GM18498 (cell line): ENCODE results near the gene ABCB11.
"Not testable (repeated sequence)": the region's sequence is repeated elsewhere in the genome, so short reads cannot be mapped to it uniquely, and the experiment has no call there.

Experiments
- ATAC-seq: cut with Tn5 transposase; IDR thresholded peaks from one replicate; pipeline ENCODE4 v1.9.1; 2021; ENCODE audit warnings: mild to moderate bottlenecking, moderate library complexity; ENCODE audit not compliant: unreplicated experiment

The ABCB11 gene

GRCh38 chr2:168901003-168901402, 130.1 kb downstream of the ABCB11 start, which contains the start of gene G6PC2:
Gene G6PC2, plus strand, starts transcription at chr2:168901291. Its CDS starts 41 bp downstream, at chr2:168901332.
- ATAC-seq, result no peak

DNA sequence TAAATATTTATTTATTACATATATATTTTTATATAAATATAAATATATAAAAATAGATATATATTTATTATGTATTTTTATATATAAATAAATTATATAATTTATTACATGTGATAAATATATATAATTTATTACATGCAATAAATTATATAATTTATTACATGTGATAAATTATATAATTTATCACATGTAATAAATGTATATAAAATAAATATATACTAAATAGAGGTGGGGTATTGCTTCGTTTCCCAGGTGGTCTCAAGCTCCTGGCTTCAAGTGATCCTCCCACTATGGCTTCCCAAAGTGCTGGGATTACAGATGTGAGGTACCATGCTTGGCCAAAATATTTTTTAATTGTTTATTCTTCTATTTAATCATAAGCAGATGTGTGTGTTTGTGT, 133.7 kb downstream of the ABCB11 start:
- ATAC-seq, result no peak

GRCh38 chr2:168896783-168897182, 134.3 kb downstream of the ABCB11 start:
- ATAC-seq, result no peak

DNA sequence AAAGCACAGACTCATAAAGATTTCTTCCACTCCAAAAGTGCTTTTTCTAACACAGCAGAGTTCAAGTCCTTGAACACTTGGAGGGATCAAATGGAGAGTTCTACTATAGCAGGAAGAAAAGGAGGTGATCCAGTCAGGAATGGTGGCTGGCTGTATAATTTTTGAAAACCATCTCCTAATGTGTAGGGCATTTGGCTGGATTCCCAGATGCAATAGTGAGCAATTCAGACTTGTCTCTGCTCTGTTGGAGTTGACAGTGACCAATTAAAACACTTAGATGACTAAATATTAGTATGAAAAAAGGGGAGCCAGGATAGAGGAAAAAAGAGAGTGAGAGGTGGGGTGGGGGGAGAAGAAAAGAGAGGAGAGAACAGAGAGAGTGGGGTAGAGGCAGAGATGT, 135.4 kb downstream of the ABCB11 start:
- ATAC-seq, result no peak

DNA sequence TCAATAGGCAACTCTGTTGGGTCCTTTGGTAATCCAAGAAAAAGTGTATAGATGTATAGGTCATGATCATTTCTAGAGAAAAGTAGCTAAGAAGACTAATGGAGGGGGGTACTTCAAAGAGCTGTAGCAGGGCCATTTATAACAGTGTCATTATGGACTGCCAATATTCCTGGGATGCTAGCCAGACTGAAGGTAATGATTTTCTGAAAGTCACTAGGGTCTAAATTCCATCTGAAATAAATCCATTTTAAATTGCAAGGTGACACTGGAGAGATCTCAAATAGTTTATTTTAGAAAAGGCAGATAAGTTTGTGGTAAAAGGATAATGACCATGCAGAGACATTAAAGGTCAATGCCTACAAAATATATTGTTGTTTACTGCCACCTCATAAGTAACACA, 136.4 kb downstream of the ABCB11 start:
- no peak for ATAC-seq

- ATAC-seq, result no peak
These were observed 137.0 kb downstream of the ABCB11 start for GRCh38 chr2:168894101-168894500.

DNA sequence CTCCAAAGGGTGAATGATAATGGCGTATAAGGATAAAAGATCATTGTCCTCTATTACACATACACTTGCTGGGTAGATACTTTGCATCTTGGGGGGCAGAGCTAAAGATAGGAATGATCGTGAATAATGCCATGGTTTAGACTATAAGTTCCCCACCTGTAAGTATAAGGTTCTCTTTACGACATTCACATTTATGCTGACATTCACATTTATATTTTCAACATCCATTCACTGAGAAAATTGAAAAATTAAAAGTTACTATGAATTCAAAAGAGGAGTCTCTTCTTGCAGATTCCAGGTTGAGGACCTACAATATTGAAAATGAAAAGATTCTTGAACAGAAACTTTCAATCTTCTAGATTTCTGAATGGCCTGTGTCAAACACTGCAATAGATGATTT, 138.8 kb downstream of the ABCB11 start:
- ATAC-seq, result no peak

DNA sequence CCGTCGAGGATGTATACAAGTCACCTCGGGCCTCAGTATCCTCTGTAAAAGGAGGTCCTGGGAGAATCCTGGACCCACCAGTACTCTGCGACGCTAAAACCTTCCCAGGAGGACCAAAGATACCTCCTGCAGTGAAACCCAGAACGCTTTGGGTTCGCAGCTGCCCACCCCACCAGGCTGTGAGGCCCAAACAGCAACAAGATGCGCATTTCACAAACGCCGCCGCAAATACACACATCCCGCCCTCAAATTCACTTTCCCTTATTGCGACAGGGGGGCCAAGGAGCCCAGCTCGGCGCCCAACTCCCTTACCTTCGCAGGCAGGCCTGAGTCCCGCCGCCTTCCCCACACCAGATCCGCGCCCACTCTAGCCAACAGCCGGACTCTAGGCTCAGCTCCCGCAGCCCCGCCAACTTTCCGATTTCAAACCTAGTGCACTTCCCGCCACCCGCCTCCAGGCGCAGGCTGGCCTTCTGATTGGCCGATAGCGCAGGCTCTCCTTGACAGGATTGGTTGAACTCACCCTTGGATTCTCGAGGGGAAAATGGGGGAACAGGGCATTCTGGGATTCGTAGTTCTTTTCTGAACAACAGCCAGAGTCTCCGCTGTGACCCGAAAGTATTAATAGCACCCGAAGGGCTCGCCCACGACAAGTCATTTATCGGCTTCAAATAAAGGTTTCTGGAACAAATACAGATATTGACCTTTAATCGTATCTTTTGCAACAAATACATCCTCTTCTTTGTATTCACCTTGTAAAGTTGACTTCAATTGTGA, 140.9 kb downstream of the ABCB11 start, which contains the start of gene SPC25:
TSS of gene SPC25 (minus strand) at position 425 of the 777 bp plus-strand sequence. CDS start 911 bp downstream, outside the sequence.
- peak; percentile 100 for ATAC-seq

- ATAC-seq, result no peak
These were observed 141.5 kb downstream of the ABCB11 start for GRCh38 chr2:168889635-168890005.

DNA sequence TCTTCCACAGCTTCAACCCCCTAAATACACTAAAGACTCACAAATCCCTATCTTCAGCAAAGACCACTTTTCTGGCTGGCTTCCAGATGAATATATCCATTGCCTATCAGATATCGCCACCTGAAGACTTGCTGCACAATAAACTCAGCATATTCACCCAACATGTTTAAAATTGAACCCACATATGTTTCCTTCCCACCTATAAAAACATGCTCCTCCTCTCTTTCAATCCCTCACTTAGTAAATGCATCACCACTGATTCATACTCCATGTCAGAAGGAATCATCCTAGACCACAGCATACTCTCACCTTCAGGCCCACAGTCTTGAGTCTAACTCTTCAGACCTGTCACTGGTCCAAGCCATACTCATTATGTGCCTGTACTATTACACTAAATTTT, 146.1 kb downstream of the ABCB11 start:
- ATAC-seq, result no peak

DNA sequence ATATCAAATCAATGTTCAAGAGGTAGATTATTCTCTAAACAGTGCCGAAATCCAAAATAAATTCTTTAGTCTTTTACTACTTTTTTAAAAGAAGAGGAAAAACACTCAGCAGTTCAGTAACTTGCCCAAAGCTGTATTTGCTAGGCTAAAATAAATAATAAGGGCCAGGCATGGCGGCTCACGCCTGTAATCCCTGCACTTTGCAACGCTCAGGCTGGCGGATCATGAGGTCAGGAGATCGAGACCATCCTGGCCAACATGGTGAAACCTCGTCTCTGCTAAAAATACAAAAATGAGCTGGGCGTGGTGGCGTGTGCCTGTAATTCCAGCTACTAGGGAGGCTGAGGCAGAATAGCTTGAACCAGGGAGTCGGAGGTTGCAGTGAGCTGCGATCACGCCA, 149.0 kb downstream of the ABCB11 start:
- not testable (repeated sequence) for ATAC-seq

- no peak for ATAC-seq
These were observed 156.6 kb downstream of the ABCB11 start for GRCh38 chr2:168874368-168875054.

GRCh38 chr2:168870824-168871223, 160.3 kb downstream of the ABCB11 start:
- not testable (repeated sequence) for ATAC-seq
